SKM-1 (cell line): Measurements from ENCODE around the gene IDH3B.

Experiments used
- DNase-seq: peaks from one replicate; lab custom pipeline; 2025; ENCODE audit not compliant: unreplicated experiment; lab: John Stamatoyannopoulos, UW

The IDH3B gene

DNA sequence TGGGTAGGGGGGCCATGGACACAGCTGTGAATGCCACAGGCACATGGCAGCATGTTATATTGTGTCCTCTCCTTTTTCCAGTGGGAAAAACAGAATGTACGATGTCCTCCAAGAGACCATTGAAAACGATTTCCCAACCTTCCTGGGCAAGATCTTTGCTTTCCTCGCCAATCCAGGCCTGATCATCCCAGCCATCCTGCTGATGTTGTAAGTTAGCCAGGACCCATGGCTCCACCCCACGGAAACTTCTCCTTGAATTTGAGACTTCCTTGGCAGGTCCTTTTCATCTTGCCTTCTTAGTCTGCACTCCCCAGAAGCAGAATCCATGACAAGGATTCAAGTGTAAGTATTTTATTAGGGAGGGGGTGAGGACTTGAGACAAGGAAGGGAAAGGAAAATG lies 39.8 kb downstream of the IDH3B start:
- no peak for DNase-seq

DNA sequence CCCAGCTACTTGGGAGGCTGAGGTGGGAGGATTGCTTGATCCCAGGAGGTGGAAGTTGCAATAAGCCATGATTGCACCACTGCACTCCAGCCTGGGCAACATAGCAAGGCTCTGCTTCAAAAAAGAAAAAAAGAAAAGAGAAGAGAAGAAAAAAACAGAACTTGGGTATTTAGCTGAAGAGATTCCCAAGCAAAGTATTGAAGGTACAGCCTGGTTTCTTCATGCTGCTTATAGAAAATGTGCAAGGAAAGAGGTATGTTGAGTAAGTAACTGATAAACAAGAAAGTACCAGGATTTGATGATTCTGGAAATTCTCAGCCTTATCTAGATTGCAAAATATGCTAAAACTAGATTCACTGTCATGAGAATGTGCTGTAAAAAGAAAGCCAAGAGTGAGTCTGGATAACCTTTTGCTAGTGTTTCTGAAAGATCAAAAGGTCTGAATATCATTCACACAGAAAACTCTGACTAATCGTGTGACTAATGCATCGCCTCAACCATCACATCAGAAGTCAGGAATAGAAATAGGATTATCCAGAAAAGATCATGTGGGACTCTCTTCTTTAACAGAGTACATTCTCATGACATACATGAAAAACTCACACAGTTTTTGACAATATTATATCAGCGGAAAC lies 43.9 kb downstream of the IDH3B start:
- no peak for DNase-seq

DNA sequence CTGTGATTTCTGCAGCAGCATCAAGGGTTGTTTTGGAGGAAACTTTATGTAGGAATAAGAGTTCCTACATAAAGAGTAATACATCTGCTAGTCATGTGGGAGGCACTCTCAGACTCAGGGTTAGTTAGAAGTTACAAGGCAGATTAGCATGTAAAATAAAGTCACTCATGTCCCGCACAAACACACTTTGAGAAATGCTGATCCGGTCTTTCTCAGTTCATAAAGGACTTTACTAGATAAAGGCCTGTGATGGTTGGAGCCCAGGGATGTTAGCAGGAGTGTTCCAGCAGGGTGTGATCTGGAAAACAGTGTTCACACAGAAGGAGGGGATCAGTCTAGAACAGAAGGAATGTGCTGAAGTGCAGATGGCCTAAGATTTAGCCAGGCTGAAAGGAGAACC lies 44.7 kb downstream of the IDH3B start:
- no peak for DNase-seq

DNA sequence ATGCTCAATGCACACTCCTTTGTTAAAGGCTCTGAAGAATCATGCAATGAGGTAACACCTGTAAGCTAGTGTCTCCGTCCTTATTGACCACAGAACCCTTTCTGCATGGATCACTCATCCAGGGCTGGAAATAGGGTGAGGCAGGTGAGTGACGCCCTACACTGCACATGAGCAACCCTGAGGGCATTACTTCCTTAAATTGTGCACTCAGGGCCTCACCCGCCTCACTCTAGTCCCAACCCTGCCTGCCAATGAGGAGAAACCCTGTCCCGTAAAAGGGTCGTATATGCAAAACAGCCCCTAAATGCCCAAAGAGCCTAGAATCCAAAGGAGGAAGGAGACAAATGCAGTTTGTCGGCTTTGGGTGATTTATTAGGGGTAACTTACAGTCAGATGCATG lies 45.2 kb downstream of the IDH3B start:
- no peak for DNase-seq

DNA sequence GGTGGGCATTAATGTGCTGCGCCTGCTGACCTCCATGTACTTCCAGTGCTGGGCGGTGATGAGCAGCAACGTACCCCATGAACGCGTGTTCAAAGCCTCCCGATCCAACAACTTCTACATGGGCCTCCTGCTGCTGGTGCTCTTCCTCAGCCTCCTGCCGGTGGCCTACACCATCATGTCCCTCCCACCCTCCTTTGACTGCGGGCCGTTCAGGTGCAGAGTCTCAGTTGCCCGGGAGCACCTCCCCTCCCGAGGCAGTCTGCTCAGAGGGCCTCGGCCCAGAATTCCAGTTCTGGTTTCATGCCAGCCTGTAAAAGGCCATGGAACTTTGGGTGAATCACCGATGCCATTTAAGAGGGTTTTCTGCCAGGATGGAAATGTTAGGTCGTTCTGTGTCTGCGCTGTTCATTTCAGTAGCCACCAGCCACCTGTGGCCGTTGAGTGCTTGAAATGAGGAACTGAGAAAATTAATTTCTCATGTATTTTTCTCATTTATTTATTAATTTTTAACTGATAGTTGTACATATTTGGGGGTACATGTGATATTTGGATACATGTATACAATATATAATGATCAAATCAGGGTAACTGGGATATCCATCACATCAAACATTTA lies 46.8 kb downstream of the IDH3B start:
- no peak for DNase-seq

DNA sequence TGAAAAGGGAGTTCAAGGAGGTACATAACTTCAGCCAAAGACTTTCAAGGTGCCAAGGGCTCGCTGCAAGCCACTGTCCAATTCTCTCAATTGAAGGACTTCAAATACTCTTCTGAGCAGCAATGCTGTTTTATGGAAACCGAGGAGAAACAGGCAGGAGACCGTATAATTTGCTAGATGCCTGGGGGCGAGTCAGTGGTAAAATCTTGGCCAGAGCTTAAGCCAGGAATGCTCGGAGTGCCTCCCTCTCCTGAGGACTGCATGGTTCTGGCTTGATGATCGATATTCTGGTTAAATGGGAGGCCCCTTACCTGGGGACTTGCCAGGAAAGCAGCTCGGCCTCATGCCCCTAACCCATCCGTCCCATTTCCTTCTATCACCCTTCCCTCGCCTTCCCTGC lies 47.4 kb downstream of the IDH3B start:
- DNase-seq: no peak

DNA sequence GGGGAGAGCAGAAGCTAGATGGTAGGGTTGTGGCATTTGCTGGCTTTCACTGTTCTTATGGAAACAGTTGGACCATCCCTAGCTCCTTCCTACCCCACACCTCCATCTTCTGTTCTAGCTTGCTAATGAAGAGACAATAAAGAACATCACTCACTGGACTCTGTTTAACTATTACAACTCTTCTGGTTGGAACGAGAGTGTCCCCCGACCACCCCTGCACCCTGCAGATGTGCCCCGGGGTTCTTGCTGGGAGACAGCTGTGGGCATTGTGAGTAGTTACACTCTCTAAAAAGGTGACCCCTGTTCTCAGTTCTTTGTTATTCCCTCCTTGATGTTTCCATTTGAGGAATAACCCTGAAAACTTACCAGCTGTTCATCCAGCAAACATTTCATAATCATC lies 51.9 kb downstream of the IDH3B start:
- DNase-seq: no peak

DNA sequence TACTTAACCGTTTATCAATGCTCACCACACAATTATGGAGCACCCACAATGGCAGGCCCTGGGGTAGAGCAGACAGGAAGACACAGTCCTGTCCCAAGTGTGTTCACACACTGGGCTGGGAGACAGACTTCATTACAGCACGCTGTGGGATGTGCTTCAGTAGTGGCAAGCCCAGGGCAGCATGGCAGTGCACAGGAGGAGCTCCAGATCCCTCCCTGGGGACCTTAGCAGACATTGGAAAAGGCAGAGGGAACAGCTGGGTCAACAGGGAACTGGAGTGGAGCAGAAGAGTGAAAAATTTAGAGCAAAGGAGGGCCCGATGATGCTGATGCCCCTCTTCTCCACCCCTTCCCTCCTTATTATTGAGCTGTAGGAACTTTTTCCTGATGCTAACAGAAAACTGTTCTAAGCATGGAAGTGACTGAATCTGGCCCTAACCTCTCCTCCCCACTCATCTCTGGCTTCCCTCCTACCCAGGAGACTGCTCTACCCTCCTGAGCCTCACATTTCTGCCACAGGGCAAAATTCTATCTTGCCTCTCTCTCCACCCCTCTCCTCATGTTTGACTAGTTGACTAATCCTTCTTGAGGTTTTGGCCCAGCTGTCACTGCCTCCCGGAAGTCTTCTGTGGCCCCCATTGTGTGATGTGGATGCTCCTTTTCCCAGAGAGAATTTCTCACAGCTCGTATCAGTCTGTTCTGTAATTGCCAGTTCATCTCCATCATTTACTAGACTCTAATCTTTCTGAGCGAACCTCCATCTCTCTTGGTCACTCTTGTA lies 52.9 kb downstream of the IDH3B start:
- DNase-seq: no peak

DNA sequence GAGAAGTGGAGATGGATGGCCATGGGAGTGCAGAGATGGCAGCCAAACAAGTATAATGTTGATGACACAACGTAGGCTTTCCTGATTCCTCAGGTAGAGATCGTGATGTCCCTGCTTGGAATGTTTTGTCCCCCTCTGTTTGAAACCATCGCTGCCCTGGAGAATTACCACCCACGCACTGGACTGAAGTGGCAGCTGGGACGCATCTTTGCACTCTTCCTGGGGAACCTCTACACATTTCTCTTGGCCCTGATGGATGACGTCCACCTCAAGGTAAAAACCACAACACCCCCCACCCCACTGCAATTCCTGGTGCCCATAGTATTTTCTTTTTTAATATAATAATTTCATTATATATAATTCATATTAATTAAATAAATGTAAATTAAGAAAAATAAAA lies 53.7 kb downstream of the IDH3B start:
- no peak for DNase-seq
